ENCODE results near the gene TBX15. TPM values are rescaled to one million over a fixed set of nuclear protein-coding genes. Genes with fewer than 3 reads are reported as not detected.

The TBX15 gene
- total RNA-seq, 4 donors from 2014 or later, result 0.14 to 0.32 TPM; not detected in 2

DNA sequence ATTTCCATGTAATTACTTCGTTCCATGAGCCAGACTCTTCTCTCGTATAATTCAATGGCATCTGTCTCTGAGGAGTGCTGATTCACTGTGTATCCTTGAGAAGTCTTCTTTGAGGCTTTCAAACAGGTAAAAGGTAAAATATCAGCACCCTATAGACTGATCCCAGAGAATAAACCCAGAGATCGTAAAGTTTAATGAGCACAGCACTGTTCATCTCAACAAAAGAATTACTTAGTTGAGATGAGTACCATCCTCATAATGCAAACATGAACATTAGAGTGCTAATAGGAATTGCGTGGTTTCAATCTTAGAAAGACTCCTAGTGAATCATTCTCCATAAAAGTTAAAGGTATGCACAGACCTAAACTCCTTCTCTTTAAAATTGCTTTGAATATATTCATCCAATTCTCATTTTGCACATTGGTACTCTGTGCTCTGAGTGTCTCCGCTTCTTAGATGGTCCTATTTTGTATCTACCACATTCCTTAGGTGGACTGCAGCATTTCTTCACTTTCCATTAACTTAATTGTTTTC, 97.2 kb downstream of the TBX15 start:
- Histone ChIP-seq H3K27ac (no peak overlapping the region), H3K9me3 (no peaks in the 10 kb centered on the region), H3K36me3 (no peaks in the 10 kb centered on the region), H3K4me1 (no peaks in the 10 kb centered on the region), H3K27me3 (no peaks in the 10 kb centered on the region), H3K4me3 (no peak overlapping the region)
- intact Hi-C loops (cut with DNase I; ENCODE audit: low total_unique reads) (no loop called here), in situ Hi-C loops (cut with MboI; ENCODE audit: low pct_ligation_motif_present in 1 of 4, low pct_unique_long_range_greater_than_20kb in 1 of 4, low sequenced_read_pairs in 3 of 4) (no loop called here)
- no peak for DNase-seq
- TF ChIP-seq, protein P1, sequence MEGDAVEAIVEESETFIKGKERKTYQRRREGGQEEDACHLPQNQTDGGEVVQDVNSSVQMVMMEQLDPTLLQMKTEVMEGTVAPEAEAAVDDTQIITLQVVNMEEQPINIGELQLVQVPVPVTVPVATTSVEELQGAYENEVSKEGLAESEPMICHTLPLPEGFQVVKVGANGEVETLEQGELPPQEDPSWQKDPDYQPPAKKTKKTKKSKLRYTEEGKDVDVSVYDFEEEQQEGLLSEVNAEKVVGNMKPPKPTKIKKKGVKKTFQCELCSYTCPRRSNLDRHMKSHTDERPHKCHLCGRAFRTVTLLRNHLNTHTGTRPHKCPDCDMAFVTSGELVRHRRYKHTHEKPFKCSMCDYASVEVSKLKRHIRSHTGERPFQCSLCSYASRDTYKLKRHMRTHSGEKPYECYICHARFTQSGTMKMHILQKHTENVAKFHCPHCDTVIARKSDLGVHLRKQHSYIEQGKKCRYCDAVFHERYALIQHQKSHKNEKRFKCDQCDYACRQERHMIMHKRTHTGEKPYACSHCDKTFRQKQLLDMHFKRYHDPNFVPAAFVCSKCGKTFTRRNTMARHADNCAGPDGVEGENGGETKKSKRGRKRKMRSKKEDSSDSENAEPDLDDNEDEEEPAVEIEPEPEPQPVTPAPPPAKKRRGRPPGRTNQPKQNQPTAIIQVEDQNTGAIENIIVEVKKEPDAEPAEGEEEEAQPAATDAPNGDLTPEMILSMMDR (IDR thresholded peaks at IDR 0.05), result no peak
- no peak for TF ChIP-seq EP300 (IDR thresholded peaks at IDR 0.05; ENCODE audit: low read depth)
- no peak for TF ChIP-seq POLR2AphosphoS5 (IDR thresholded peaks at IDR 0.05)
- TF ChIP-seq POLR2A (IDR thresholded peaks at IDR 0.05), result no peak
- 60 to 76% methylated on average over 4 to 5 of the region's 5 CpGs for WGBS, 2 donors (ENCODE audit: low coverage in 1 of 2)

DNA sequence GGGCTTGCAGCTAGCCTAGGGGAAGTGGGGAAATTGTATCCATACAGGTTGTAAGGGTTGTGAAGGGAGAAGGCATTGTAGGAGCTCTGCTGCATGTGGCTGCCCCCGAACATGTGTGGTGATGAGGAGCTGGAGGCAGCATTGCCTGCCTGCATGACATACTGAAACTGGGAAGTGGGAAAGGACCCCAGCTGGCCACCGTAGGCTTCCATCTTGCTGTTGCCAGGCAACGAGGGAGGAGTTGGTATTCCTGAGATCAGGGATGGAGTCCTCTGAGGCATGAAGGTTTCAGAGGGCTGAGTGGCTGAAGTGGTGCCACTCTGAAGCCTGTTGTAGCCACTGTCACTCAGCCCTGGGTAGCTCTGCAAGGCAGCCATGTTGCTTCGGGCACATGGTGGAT, 103.2 kb downstream of the TBX15 start:
- H3K4me3 ChIP-seq, result no peak overlapping the region
- in situ Hi-C loops (cut with MboI; ENCODE audit: low pct_ligation_motif_present in 1 of 4, low pct_unique_long_range_greater_than_20kb in 1 of 4, low sequenced_read_pairs in 3 of 4) (no loop called here), intact Hi-C loops (cut with DNase I; ENCODE audit: low total_unique reads) (no loop called here)
- TF ChIP-seq, protein P1 (IDR thresholded peaks at IDR 0.05), result no peak
- TF ChIP-seq POLR2A (IDR thresholded peaks at IDR 0.05) (no peak), EP300 (IDR thresholded peaks at IDR 0.05; ENCODE audit: low read depth) (no peak), POLR2AphosphoS5 (IDR thresholded peaks at IDR 0.05) (no peak)
- H3K9me3 ChIP-seq, result no peaks in the 10 kb centered on the region
- DNase-seq, result no peak
- H3K36me3 ChIP-seq, result no peaks in the 10 kb centered on the region
- no peak overlapping the region for H3K27ac ChIP-seq
- WGBS, 2 donors (ENCODE audit: low coverage in 1 of 2), result 80% methylated on average over 4 of the region's 4 CpGs; no CpG with 5 or more reads in 1 of the 2 donors
- no peaks in the 10 kb centered on the region for H3K27me3 ChIP-seq
- H3K4me1 ChIP-seq, result no peaks in the 10 kb centered on the region

DNA sequence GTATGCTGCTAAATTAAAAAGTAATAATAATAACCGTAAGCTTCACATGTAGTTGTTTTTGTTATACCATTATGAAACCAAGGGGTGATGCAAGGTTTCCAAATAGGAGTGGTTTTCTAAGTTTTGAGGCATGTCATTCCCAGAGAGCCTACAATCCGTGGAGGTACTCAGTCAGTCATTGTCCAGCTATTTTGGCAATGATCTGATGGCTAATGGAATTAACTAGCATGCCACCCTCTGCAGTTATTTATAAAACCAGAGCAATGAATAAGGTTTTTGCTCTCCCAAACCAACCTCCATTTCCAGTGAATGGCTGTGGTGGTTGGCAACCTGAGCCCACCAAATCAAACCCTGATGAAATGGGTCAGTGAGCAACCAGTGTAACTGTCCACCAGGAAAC, 106.4 kb downstream of the TBX15 start:
- no peak overlapping the region for H3K27ac ChIP-seq
- TF ChIP-seq POLR2AphosphoS5 (IDR thresholded peaks at IDR 0.05), result no peak
- no peak for TF ChIP-seq POLR2A (IDR thresholded peaks at IDR 0.05)
- TF ChIP-seq, protein P1 (IDR thresholded peaks at IDR 0.05), result no peak
- no peak for TF ChIP-seq EP300 (IDR thresholded peaks at IDR 0.05; ENCODE audit: low read depth)
- intact Hi-C loops (cut with DNase I; ENCODE audit: low total_unique reads), result no loop called here
- 65 to 100% methylated on average over 1 to 2 of the region's 2 CpGs for WGBS, 2 donors (ENCODE audit: low coverage in 1 of 2)
- H3K4me1 ChIP-seq, result no peaks in the 10 kb centered on the region
- H3K9me3 ChIP-seq, result no peaks in the 10 kb centered on the region
- H3K27me3 ChIP-seq, result no peaks in the 10 kb centered on the region
- DNase-seq, result no peak
- H3K4me3 ChIP-seq, result no peak overlapping the region
- H3K36me3 ChIP-seq, result no peaks in the 10 kb centered on the region
- in situ Hi-C loops (cut with MboI; ENCODE audit: low pct_ligation_motif_present in 1 of 4, low pct_unique_long_range_greater_than_20kb in 1 of 4, low sequenced_read_pairs in 3 of 4), result no loop called here

DNA sequence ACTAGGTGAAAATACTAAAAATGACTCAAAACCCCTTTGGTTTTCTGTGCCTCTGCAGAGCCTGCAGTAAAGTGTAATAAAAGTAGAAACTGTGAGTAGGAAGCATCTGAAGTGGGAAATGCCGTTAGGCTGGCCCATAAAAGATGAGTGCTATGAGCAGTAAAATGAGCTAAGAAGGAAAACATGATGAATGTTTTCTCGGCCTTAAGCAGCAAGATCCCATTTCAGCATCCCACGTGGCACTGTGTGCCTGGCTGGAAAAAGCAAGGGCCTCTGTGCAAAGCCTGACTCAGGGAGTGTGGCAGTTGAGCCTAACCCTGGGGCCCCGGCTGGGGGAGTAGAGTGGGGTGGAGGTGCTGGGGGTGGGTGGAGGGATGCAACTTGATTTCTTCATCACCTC, 109.5 kb downstream of the TBX15 start:
- H3K9me3 ChIP-seq, result no peaks in the 10 kb centered on the region
- WGBS, 2 donors (ENCODE audit: low coverage in 1 of 2), result 24 to 31% methylated on average over 2 to 4 of the region's 4 CpGs
- H3K27me3 ChIP-seq, result no peaks in the 10 kb centered on the region
- intact Hi-C loops (cut with DNase I; ENCODE audit: low total_unique reads) (no loop called here), in situ Hi-C loops (cut with MboI; ENCODE audit: low pct_ligation_motif_present in 1 of 4, low pct_unique_long_range_greater_than_20kb in 1 of 4, low sequenced_read_pairs in 3 of 4) (no loop called here)
- H3K36me3 ChIP-seq, result no peaks in the 10 kb centered on the region
- no peaks in the 10 kb centered on the region for H3K4me1 ChIP-seq
- H3K27ac ChIP-seq, result no peak overlapping the region
- no peak overlapping the region for H3K4me3 ChIP-seq
- TF ChIP-seq, protein P1 (IDR thresholded peaks at IDR 0.05), result no peak
- TF ChIP-seq POLR2A (IDR thresholded peaks at IDR 0.05) (no peak), POLR2AphosphoS5 (IDR thresholded peaks at IDR 0.05) (no peak), EP300 (IDR thresholded peaks at IDR 0.05; ENCODE audit: low read depth) (no peak)
- no peak for DNase-seq
